D721Med (cell line): Measurements from ENCODE around the gene VSTM4.

ENCODE experiments used
- DNase-seq: peaks from one replicate; pipeline ENCODE4 v3.0.0; 2011; ENCODE audit warnings: low spot score; ENCODE audit not compliant: insufficient read length
- FAIRE-seq: peaks from 2 replicates; lab custom pipeline; 2011; peaks lifted over from hg19 to GRCh38; lab: Jason Lieb, UNC
- TF ChIP-seq, protein P1 (sequence below): IDR thresholded peaks from 2 replicates; pipeline ENCODE4 v1.5.1; 2012; ENCODE audit warnings: mild to moderate bottlenecking, control low read depth; ENCODE audit not compliant: insufficient read depth; ENCODE audit errors: missing control alignments

The VSTM4 gene

DNA sequence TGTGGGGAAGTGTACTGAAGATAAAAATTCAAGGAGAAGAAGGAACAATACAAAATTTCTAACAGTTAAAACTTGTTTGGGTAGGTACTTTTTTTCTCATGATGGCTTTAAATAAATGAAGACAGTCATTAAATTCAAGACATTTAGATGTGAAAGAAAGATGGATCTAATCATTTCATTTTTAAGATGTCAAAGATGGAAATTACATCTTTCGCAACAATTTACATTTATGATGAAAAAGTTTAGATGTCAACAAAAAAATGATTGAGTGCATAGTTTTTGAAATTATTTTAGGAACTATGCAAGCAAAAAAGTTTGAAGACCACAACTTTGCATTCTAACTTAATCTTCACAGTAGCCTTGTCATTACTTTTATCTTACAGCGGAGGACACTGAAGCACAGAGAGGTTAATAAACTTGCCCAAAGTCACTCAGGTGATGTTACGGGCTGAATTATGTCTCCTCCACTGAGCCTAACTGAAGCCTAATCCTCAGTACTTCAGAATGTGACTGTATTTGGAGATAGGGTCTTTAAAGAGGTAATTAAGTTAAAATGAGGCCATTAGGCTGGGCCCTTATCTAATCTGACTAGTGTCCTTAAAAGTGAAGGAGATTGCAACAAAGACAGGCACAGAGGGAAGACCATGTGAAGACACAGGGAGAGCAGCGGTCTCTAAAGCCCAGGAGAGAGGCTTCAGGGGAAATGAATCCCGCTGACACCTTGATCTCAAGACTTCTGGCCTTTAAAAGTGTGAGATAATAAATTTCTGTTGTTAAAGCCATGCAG, 48.2 kb downstream of the VSTM4 start:
- DNase-seq (no peak), FAIRE-seq (no peak)
- TF ChIP-seq, protein P1, sequence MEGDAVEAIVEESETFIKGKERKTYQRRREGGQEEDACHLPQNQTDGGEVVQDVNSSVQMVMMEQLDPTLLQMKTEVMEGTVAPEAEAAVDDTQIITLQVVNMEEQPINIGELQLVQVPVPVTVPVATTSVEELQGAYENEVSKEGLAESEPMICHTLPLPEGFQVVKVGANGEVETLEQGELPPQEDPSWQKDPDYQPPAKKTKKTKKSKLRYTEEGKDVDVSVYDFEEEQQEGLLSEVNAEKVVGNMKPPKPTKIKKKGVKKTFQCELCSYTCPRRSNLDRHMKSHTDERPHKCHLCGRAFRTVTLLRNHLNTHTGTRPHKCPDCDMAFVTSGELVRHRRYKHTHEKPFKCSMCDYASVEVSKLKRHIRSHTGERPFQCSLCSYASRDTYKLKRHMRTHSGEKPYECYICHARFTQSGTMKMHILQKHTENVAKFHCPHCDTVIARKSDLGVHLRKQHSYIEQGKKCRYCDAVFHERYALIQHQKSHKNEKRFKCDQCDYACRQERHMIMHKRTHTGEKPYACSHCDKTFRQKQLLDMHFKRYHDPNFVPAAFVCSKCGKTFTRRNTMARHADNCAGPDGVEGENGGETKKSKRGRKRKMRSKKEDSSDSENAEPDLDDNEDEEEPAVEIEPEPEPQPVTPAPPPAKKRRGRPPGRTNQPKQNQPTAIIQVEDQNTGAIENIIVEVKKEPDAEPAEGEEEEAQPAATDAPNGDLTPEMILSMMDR: no peak

DNA sequence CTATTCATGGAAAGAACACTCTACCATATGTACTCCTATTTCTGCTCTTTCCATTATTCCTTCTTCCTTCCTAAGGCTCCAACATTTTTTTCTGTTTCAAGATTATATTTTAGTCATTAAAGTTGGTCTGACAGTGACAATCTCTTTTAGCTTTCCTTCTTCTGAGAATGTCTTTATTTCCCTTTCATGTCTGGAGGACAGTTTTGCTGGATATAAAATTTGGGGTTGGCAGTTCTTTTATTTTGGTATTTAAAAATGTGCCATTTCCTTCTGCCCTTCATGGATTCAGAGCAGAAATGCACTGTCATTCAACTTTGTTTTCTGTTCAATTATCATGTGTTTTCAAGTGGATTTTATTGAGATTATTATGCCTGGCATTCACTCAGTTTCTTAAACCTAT, 53.1 kb downstream of the VSTM4 start:
- TF ChIP-seq, protein P1: no peak
- DNase-seq: no peak
- FAIRE-seq: no peak

DNA sequence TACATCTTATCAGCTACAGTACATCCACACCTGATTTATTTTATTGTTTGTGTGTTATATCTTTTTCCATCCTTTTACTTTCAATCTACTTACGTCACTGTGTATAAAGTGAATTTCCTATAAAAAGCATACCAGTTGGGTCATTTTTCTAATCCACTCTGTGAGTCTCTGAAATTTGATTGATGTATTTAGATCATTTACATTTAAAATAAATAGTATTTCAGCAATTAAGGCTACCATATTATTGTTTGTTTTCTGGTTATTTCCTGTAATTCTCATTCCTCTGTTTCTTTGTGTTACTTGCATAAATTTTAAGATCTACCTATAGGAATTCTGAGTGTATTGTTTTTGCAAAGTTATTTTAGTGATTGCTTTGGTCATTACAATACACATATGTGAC, 53.7 kb downstream of the VSTM4 start:
- FAIRE-seq (no peak), DNase-seq (no peak)
- TF ChIP-seq, protein P1: no peak

DNA sequence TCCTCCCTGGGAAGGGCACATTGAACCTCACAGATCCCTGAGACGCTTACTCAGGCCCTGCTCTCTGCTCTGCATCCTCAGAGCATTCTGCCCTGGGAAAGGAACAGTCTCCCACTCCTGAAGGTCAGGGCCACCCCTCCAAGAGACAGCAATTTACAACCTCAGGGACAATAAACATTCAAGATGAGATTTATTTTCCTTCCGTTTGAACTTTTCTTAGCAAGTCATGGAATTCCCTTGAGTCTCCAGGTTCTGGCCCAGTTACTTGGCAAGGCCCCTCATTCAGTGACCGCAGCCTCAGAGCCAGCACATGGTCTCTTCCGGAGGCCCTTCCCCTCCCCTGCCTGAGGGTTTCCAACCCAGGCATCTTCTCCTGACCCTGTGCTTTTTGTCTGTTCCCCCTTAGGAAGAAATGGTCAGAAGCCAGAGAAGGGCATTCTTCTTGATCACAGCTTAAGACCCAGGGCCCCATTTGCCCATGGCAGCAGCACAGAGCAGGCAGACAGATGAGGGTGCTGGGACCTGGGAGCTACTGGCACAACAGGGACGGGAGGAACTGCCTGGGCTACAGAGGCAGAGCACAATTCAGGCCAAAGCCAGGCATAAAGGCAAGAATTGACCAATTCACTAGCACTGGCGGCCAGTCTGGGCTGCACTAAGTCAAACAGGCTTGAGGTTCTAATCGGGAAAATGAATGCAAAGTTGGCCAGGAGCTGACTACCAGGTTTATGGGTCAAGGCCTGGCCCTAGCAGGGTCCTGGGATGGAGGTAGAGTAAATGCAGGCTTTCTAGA, 56.7 kb downstream of the VSTM4 start:
- no peak for FAIRE-seq
- TF ChIP-seq, protein P1: no peak

DNA sequence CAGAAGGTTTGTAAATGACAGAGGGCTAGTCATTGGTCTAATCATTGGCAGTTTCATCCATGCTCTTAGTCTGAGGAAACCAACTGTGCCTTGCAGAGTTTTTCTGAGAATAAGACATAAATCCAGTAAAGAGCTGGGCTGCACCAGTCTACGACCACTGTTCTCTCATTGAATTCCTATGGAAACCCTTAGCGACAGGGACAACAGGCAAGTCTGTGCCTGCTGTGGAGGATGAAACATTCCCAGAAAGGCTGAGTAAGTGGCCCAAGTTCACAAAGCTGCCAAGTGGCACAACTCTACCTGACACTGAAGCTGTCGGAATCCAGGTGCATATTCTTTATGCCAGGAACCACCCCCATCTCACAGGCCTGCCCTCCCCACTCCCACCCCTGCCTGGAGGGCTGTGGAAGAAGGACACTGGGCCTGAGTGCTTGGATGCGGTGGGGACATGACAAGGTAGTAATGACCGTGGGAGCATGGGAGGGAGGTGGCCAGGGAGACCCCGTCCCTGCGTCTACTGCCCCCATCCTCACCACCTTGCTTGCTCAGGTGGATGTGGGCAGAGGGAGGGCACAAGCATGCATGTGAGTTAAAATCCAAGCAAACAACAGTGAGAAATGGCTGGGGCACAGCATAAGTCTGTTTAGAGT, 58.0 kb downstream of the VSTM4 start:
- FAIRE-seq (no peak), DNase-seq (no peak)
- TF ChIP-seq, protein P1: no peak

More for the DNA sequence above, 56.7 kb downstream of the VSTM4 start:
- no peak for DNase-seq

DNA sequence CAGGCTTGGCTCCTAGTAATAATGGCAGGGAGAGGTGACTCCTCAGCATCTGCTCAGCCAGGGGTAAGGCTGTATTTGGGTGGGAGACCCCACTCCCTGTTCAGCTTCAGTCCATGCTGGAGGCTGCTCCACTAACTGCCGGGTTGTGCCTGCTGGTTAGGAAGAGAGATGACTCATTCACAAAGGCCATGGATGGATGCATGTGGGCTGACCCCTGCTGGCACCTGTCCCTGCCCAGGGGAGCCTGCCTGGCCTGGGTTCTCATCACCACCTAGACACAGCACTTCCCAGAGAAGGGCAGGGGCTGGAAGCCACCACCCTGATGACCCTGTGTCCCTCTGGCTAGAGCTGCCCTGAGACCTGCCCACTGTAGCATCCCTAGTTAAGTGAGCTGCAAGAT, 59.0 kb downstream of the VSTM4 start:
- FAIRE-seq (no peak), DNase-seq (no peak)
- TF ChIP-seq, protein P1: no peak
